Myometrial cell (primary cell): Measurements from ENCODE around the gene WNT2B. TPM values are rescaled to one million over a fixed set of nuclear protein-coding genes. Genes with fewer than 3 reads are reported as not detected.

ENCODE experiments used
- total RNA-seq: library from RNA; depleted of rRNA; stranded (reverse); fragments of >200 nt; gene quantifications from 2 replicates; pipeline ENCODE4 v1.2.3, GENCODE V29; 2015

The WNT2B gene
- 5.7 and 6.3 TPM in 2 replicates for total RNA-seq

DNA sequence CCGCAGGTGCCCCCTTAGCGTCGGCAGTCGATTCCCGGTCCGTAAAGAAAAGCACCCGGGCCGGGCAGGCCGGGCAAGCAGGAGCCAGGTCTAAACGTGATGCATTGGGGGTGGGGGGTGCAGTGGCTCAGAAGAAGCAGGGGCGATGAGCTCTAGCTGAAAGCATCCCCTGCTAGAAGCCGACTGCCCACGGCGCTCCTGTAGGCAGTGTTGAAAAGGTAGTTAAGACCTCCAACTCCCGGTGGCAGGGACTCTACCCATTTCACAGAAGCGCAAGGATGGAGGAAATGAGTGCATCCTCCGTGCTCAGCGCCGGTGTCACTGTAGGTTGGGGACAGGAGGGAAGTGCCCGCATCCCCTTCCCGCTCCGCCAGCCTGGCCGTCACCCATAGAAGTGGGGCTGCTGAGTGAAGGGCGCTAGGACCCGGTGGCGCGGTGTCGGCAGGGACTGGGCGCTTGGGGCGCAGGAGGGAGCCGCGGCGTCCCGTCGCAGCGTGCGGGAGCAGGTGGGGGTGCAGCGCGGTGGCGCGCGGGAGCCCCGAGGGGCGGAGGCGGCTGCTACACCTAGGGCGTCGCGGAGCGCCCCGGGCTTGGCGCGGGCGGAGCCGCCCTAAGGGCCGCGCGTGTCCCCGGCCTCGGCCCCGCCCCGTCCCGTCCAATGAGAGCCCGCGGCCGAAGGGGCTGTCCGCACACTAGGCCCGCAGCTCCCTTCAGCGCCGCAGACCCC is at the start of gene WNT2B:
Gene WNT2B (plus strand): TSS at position 688 of the 727 bp plus-strand sequence. CDS start 298 bp downstream, outside the sequence.

Other genes with a start within 250 kb of the WNT2B start
- 13.0 and 17.5 TPM in 2 replicates for gene CTTNBP2NL, start 112.8 kb upstream of the WNT2B start, total RNA-seq
- gene ST7L, start 110.2 kb downstream of the WNT2B start, total RNA-seq = 8.4 and 16.5 TPM in 2 replicates
- 271 and 279 TPM in 2 replicates for gene CAPZA1, start 110.9 kb downstream of the WNT2B start, total RNA-seq
- gene MOV10, start 165.7 kb downstream of the WNT2B start, total RNA-seq = 32.0 and 47.1 TPM in 2 replicates
- 922 and 1,053 TPM in 2 replicates for gene RHOC, start 198.2 kb downstream of the WNT2B start, total RNA-seq
- 0.86 and 6.9 TPM in 2 replicates for gene PPM1J, start 206.4 kb downstream of the WNT2B start, total RNA-seq